HL-60 (cell line): ENCODE data around the gene MACF1.

ENCODE experiments used
- GABPA ChIP-seq: IDR thresholded peaks from 2 replicates; pipeline ENCODE4 v1.6.1; 2012; ENCODE audit warnings: low read depth
- POLR2AphosphoS5 ChIP-seq: IDR thresholded peaks from 2 replicates; pipeline ENCODE4 v1.6.1; 2012; ENCODE audit warnings: low read depth
- TF ChIP-seq, protein P1 (sequence below): IDR thresholded peaks from one replicate; pipeline ENCODE4 v1.5.1; 2011; ENCODE audit warnings: low read length, control low read depth, inconsistent platforms; ENCODE audit not compliant: insufficient read depth
- TF ChIP-seq, protein P2 (sequence below): IDR thresholded peaks from 2 replicates; pipeline ENCODE4 v1.6.1; 2012; ENCODE audit warnings: low read depth; ENCODE audit not compliant: insufficient replicate concordance

DNA sequence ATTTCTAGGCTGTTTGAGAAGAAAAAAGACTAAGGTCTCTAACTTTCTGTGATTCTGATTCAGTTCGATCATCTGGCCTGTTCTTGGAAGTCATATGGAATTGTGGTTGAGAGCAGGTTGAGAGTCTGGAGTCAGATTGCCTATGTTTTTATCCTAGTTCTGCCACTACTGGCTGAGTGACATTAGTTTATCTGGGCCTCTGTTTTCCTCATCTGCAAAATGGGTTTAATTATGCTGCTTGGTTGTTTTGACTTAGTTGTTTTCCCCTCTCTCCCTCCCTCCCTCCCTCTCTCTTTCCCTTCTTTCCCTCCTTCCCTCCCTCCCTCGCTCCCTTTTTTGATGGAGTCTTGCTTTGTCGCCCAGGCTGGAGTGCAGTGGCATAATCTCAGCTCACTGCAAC lies 6.2 kb downstream of the MACF1 start:
- TF ChIP-seq POLR2AphosphoS5 (no peak), GABPA (no peak)
- TF ChIP-seq, protein P1, sequence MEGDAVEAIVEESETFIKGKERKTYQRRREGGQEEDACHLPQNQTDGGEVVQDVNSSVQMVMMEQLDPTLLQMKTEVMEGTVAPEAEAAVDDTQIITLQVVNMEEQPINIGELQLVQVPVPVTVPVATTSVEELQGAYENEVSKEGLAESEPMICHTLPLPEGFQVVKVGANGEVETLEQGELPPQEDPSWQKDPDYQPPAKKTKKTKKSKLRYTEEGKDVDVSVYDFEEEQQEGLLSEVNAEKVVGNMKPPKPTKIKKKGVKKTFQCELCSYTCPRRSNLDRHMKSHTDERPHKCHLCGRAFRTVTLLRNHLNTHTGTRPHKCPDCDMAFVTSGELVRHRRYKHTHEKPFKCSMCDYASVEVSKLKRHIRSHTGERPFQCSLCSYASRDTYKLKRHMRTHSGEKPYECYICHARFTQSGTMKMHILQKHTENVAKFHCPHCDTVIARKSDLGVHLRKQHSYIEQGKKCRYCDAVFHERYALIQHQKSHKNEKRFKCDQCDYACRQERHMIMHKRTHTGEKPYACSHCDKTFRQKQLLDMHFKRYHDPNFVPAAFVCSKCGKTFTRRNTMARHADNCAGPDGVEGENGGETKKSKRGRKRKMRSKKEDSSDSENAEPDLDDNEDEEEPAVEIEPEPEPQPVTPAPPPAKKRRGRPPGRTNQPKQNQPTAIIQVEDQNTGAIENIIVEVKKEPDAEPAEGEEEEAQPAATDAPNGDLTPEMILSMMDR = no peak
- TF ChIP-seq, protein P2, sequence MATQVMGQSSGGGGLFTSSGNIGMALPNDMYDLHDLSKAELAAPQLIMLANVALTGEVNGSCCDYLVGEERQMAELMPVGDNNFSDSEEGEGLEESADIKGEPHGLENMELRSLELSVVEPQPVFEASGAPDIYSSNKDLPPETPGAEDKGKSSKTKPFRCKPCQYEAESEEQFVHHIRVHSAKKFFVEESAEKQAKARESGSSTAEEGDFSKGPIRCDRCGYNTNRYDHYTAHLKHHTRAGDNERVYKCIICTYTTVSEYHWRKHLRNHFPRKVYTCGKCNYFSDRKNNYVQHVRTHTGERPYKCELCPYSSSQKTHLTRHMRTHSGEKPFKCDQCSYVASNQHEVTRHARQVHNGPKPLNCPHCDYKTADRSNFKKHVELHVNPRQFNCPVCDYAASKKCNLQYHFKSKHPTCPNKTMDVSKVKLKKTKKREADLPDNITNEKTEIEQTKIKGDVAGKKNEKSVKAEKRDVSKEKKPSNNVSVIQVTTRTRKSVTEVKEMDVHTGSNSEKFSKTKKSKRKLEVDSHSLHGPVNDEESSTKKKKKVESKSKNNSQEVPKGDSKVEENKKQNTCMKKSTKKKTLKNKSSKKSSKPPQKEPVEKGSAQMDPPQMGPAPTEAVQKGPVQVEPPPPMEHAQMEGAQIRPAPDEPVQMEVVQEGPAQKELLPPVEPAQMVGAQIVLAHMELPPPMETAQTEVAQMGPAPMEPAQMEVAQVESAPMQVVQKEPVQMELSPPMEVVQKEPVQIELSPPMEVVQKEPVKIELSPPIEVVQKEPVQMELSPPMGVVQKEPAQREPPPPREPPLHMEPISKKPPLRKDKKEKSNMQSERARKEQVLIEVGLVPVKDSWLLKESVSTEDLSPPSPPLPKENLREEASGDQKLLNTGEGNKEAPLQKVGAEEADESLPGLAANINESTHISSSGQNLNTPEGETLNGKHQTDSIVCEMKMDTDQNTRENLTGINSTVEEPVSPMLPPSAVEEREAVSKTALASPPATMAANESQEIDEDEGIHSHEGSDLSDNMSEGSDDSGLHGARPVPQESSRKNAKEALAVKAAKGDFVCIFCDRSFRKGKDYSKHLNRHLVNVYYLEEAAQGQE = no peak
